Ascending aorta (tissue), 2 donors: ENCODE measurements around the gene ADAMTS8. TPM values are rescaled to one million over a fixed set of nuclear protein-coding genes. Genes with fewer than 3 reads are reported as not detected.

Source experiments
- DNase-seq, 2 donors: peaks; one replicate each; pipeline ENCODE4 v3.0.0-alpha.2; 2019; ENCODE audit warnings: low spot score in 2 of 2
- H3K27ac ChIP-seq, 2 donors: fragments of 200-600 bp; sonication (generic); one replicate each; pipeline ENCODE4 v1.5.1; 2016 to 2017; ENCODE audit warnings: mild to moderate bottlenecking in 1 of 2
- H3K27me3 ChIP-seq: fragments of 200-600 bp; sonication (generic); one replicate; pipeline ENCODE4 v1.5.1; 2017
- H3K36me3 ChIP-seq, 2 donors: fragments of 200-600 bp; sonication (generic); one replicate each; pipeline ENCODE4 v1.5.1; 2016
- H3K4me1 ChIP-seq, 2 donors: fragments of 200-600 bp; sonication (generic); one replicate each; pipeline ENCODE4 v1.5.1; 2016 to 2017; ENCODE audit warnings: mild to moderate bottlenecking in 1 of 2
- H3K4me3 ChIP-seq, 2 donors: fragments of 200-600 bp; sonication (generic); one replicate each; pipeline ENCODE4 v1.5.1; 2016 to 2017; ENCODE audit warnings: mild to moderate bottlenecking in 1 of 2
- H3K9me3 ChIP-seq, 2 donors: fragments of 200-600 bp; sonication (generic); one replicate each; pipeline ENCODE4 v1.5.1; 2016
- CTCF ChIP-seq, 3 experiments: fragments of 200-600 bp in 2 of 3; fragments of 450-650 bp in 1 of 3; sonication (generic) in 2 of 3; IDR thresholded peaks; one replicate each; pipeline ENCODE4 v1.5.1; 2016 to 2019; ENCODE audit warnings: antibody characterized with exemption in 3 of 3, mild to moderate bottlenecking in 1 of 3, moderate library complexity in 1 of 3
- intact Hi-C: fragments of 100-400 bp; cut with DNase I; formaldehyde crosslinking; loops from one replicate; pipeline ENCODE4 v1.15.1; 2023
- total RNA-seq: library from RNA; depleted of rRNA; stranded (reverse); fragments of >200 nt; gene quantifications from one replicate; pipeline ENCODE4 v1.1.0, GENCODE V29; 2016

ADAMTS8 gene
- total RNA-seq, 1 donor from 2014 or later, result 0.64 TPM

DNA sequence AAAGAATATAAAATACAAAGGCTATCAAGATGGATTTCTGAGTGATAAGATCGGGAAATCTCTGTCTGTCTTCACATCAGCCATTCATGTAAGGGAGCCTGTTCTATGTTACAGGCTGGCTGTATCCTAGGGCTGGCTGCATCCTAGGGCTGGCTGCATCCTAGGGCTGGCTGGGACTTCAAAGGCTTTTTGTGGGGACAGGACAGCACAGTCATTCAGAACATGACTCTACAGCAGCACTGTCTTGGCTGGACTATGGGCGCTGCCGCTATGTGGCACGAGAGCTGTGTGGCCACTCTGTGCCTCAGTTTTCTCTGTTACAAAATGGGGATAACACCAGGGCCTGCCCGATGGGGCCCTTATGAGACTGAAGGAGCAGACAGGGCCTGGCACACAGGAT lies 10.2 kb downstream of the ADAMTS8 start:
- H3K27me3 ChIP-seq, result no peaks in the 10 kb centered on the region
- H3K27ac ChIP-seq, result peak overlapping the region in 1 of 2 donors; percentile 52
- DNase-seq, result no peak
- no peak overlapping the region for H3K4me3 ChIP-seq
- TF ChIP-seq CTCF (IDR thresholded peaks at IDR 0.05), result no peak
- intact Hi-C loops, result loop anchor here (5.0 kb wide), 1 partner anchor 296 kb away; no protein-coding TSS in a partner anchor
- H3K4me1 ChIP-seq, result peaks cover 9 to 13% of the 10 kb centered on the region in 2 donors
- H3K9me3 ChIP-seq, result no peaks in the 10 kb centered on the region
- H3K36me3 ChIP-seq, result no peaks in the 10 kb centered on the region

GRCh38 chr11:130416906-130417305 lies 11.5 kb downstream of the ADAMTS8 start:
- H3K27ac ChIP-seq, result no peak overlapping the region
- peaks cover 9 to 18% of the 10 kb centered on the region in 2 donors for H3K4me1 ChIP-seq
- H3K36me3 ChIP-seq, result no peaks in the 10 kb centered on the region
- H3K9me3 ChIP-seq, result no peaks in the 10 kb centered on the region
- no peak overlapping the region for H3K4me3 ChIP-seq
- no peaks in the 10 kb centered on the region for H3K27me3 ChIP-seq
- no peak for DNase-seq
- intact Hi-C loops, result loop anchor here (5.0 kb wide), 1 partner anchor 295 kb away; no protein-coding TSS in a partner anchor
- TF ChIP-seq CTCF (IDR thresholded peaks at IDR 0.05), result no peak

DNA sequence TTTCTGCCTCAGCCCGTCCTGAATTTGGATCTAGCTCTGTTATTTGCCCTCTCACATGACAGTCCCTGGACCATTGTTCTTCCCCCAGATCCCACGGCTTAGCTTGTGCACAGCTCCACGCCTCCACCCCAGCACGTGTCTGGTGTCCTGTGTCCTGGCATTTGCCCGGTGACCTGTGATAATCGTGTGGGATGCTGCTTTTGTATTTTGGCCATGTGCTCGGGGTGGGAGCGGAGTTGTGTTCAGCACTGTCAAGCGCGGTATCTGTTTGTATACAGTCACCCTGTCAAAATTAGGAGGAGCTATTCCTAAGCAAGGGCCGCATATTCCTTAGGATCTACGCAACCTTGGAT lies 11.9 kb downstream of the ADAMTS8 start:
- Histone ChIP-seq H3K4me3 (no peak overlapping the region), H3K27ac (no peak overlapping the region), H3K36me3 (no peaks in the 10 kb centered on the region), H3K4me1 (peaks cover 9 to 18% of the 10 kb centered on the region in 2 donors), H3K27me3 (no peaks in the 10 kb centered on the region), H3K9me3 (no peaks in the 10 kb centered on the region)
- intact Hi-C loops, result loop anchor here (5.0 kb wide), 1 partner anchor 294 kb away; no protein-coding TSS in a partner anchor
- TF ChIP-seq CTCF (IDR thresholded peaks at IDR 0.05), result no peak
- DNase-seq, result no peak

DNA sequence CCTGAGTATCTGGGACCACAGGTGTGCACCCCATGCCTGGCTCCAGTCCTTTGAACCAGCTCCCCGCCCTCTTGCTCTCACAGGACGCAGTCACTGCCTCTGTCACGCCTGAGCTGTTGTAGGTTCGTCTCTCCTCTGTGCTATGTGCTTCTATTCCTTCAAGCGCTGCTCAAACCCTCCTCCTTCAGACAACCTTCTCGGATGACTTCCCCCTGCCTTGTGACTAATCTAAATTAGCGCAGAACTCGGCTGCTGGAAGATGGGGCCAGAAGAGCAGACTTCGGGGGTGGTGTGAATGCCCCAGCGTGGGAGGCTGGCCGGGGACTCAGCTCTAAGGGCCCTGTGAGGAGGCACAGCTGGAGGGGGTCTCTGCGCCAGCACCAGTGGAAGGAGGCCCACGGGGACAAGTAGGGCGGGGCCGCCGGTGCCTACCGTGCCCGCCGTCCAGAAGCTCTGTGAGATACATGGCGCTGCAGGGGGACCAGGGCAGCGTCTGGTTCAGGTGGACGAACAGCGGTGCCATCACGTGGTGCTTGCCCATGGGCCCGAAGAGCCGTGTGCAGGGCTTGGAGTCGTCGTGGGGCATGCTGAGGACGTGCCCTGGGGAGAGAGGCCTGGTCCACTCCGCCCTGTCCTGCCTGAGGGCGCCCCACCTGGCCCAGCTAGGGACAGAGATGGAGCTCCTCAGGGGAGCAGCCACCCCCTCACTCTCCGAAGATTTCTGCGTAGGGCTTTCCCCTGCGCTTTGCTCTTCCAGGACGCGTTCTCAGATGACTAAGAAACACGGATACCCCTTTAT lies 12.5 kb downstream of the ADAMTS8 start:
- no peak overlapping the region for H3K27ac ChIP-seq
- intact Hi-C loops, result loop anchor here (5.0 kb wide), 1 partner anchor 294 kb away; no protein-coding TSS in a partner anchor
- TF ChIP-seq CTCF (IDR thresholded peaks at IDR 0.05), result no peak

DNA sequence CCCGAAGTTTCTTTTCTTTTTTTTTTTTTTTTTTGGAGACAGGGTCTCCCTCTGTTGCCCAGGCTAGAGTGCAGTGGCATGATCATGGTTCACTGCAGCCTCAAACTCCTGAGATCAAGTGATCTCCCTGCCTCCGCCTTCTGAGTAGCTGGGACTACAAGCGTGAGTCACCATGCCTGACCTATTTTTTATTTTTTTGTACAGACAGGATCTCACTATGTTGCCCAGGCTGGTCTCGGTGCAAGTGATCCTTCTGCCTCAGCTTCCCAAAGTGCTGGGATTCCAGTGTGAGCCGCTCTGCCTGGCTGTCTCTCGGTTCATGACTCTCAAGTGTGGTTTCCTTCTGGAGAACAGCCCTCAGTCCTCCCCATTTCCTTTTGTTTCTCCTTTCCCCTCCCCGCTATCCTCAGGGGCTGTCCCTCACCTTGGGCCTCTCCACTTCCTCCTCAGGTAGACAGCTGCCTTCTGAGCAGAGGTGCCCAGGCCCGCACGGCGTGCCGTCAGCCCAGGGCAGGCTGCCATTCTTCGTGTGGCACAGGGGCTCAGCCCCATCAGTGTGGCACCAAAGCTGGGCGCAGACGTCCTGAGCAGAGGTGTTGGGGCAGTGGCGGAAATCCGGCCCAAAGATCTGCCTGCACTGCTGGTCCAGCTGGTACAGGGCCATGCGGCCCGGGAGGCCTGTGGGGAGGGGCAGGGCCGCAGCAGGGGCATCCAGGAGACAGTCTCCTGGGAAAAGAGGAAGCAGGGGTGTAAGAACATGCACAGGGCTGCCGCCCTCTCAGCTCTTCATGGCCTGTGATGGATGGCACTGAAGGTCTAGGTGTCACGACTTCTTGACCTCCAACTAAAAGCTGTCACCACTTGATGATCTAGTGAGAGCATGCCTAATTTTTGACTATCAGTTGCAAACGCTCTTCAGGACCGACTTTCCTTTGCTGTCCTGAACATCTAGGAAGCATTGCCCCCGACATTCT lies 14.0 kb downstream of the ADAMTS8 start:
- peak overlapping the region; percentile 59 to 81 for H3K27ac ChIP-seq
- TF ChIP-seq CTCF (IDR thresholded peaks at IDR 0.05), result no peak
- DNase-seq, result no peak

More for the DNA sequence above, 12.5 kb downstream of the ADAMTS8 start:
- Histone ChIP-seq H3K4me1 (peaks cover 9 to 18% of the 10 kb centered on the region in 2 donors), H3K27me3 (no peaks in the 10 kb centered on the region), H3K9me3 (no peaks in the 10 kb centered on the region), H3K36me3 (no peaks in the 10 kb centered on the region), H3K4me3 (no peak overlapping the region)
- DNase-seq, result no peak

More for the DNA sequence above, 14.0 kb downstream of the ADAMTS8 start:
- intact Hi-C loops, result loop anchor here (5.0 kb wide), 1 partner anchor 292 kb away; no protein-coding TSS in a partner anchor
- no peaks in the 10 kb centered on the region for H3K27me3 ChIP-seq
- no peak overlapping the region for H3K4me3 ChIP-seq
- no peaks in the 10 kb centered on the region for H3K36me3 ChIP-seq
- no peaks in the 10 kb centered on the region for H3K9me3 ChIP-seq
- H3K4me1 ChIP-seq, result peaks cover 9 to 18% of the 10 kb centered on the region in 2 donors
